GM19238 (cell line): ENCODE results near the gene NFKB1.
"Not testable (repeated sequence)": the region's sequence is repeated elsewhere in the genome, so short reads cannot be mapped to it uniquely, and the experiment has no call there.

Source experiments
- DNase-seq: peaks from one replicate; pipeline ENCODE4 v3.0.0; 2011; ENCODE audit warnings: low spot score; ENCODE audit not compliant: insufficient read length

NFKB1 gene

GRCh38 chr4:102500696-102501446 lies at the start of gene NFKB1:
Gene NFKB1, plus strand, starts transcription at chr4:102501359. Its CDS starts 24,160 bp downstream, at chr4:102525519.
- peak; percentile 56 for DNase-seq

GRCh38 chr4:102452854-102453253 lies 48.3 kb upstream of the NFKB1 start:
- DNase-seq: no peak

- no peak for DNase-seq
Measured at GRCh38 chr4:102453827-102454226, 47.3 kb upstream of the NFKB1 start.

GRCh38 chr4:102454268-102454667 lies 46.9 kb upstream of the NFKB1 start:
- DNase-seq: no peak

GRCh38 chr4:102454981-102455685 lies 46.0 kb upstream of the NFKB1 start:
- DNase-seq: no peak

- no peak for DNase-seq
Measured at GRCh38 chr4:102455750-102456149, 45.4 kb upstream of the NFKB1 start.

GRCh38 chr4:102466298-102466697 lies 34.9 kb upstream of the NFKB1 start:
- DNase-seq: no peak

- DNase-seq: no peak
Measured at GRCh38 chr4:102469806-102470205, 31.4 kb upstream of the NFKB1 start.

- DNase-seq: no peak
Measured at GRCh38 chr4:102472441-102473013, 28.6 kb upstream of the NFKB1 start.

- DNase-seq: no peak
Measured at GRCh38 chr4:102473476-102473875, 27.7 kb upstream of the NFKB1 start.

GRCh38 chr4:102474736-102475504 lies 26.2 kb upstream of the NFKB1 start:
- DNase-seq: no peak

- DNase-seq: no peak
Measured at GRCh38 chr4:102477657-102478056, 23.5 kb upstream of the NFKB1 start.

- no peak for DNase-seq
Measured at GRCh38 chr4:102478186-102478585, 23.0 kb upstream of the NFKB1 start.

- DNase-seq: not testable (repeated sequence)
Measured at GRCh38 chr4:102479832-102480231, 21.3 kb upstream of the NFKB1 start.

- DNase-seq: no peak
Measured at GRCh38 chr4:102483120-102483519, 18.0 kb upstream of the NFKB1 start.

- DNase-seq: not testable (repeated sequence)
Measured at GRCh38 chr4:102483990-102484692, 17.0 kb upstream of the NFKB1 start.

GRCh38 chr4:102492531-102493241 lies 8.5 kb upstream of the NFKB1 start:
- no peak for DNase-seq

- DNase-seq: no peak
Measured at GRCh38 chr4:102493257-102493656, 7.9 kb upstream of the NFKB1 start.

- no peak for DNase-seq
Measured at GRCh38 chr4:102493794-102494193, 7.4 kb upstream of the NFKB1 start.

- no peak for DNase-seq
Measured at GRCh38 chr4:102494603-102495002, 6.6 kb upstream of the NFKB1 start.
